ENCODE data around the gene SNORC. TPM values are rescaled to one million over a fixed set of nuclear protein-coding genes. Genes with fewer than 3 reads are reported as not detected.

SNORC gene
- total RNA-seq, 1 donor from 2014 or later: 2.1 TPM

DNA sequence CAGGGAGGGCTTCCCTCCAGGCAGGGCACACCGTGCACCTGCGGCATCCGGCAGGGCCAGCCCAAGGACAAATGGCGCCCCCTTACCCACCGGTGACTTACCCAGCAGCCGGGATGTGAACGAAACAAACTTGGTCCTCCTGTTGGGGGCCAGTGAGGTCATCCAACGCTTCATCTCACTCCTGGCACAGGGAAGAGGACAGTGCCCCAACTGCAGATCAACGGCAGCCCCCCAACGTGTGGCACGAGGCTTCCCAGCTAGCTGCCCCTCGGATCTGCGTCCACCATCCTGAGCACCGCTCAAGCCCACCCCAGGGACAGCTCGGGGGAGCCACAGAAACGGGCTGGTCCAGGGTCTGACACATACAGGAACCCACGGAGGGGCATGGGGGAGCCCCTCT is 12.0 kb downstream of the SNORC start:
- no peak for TF ChIP-seq CTCF (IDR thresholded peaks at IDR 0.05)
- Mint-ChIP-seq H3K9me3 (ENCODE audit: unreplicated experiment) (no peaks in the 10 kb centered on the region), H3K4me3 (ENCODE audit: unreplicated experiment) (no peak overlapping the region), H3K4me1 (ENCODE audit: unreplicated experiment) (peaks cover 2% of the 10 kb centered on the region), H3K27me3 (ENCODE audit: unreplicated experiment) (no peaks in the 10 kb centered on the region), H3K36me3 (ENCODE audit: unreplicated experiment) (no peaks in the 10 kb centered on the region), H3K27ac (ENCODE audit: unreplicated experiment) (no peak overlapping the region)
- DNase-seq (ENCODE audit: extremely low spot score, unreplicated experiment): no peak

GRCh38 chr2:232882505-232883115 is 12.5 kb downstream of the SNORC start:
- H3K27me3 Mint-ChIP-seq (ENCODE audit: unreplicated experiment): no peaks in the 10 kb centered on the region
- H3K27ac Mint-ChIP-seq (ENCODE audit: unreplicated experiment): no peak overlapping the region
- H3K9me3 Mint-ChIP-seq (ENCODE audit: unreplicated experiment): no peaks in the 10 kb centered on the region
- peaks cover under 1% of the 10 kb centered on the region for H3K4me1 Mint-ChIP-seq (ENCODE audit: unreplicated experiment)
- no peaks in the 10 kb centered on the region for H3K36me3 Mint-ChIP-seq (ENCODE audit: unreplicated experiment)
- no peak for TF ChIP-seq CTCF (IDR thresholded peaks at IDR 0.05)
- DNase-seq (ENCODE audit: extremely low spot score, unreplicated experiment): no peak
- no peak overlapping the region for H3K4me3 Mint-ChIP-seq (ENCODE audit: unreplicated experiment)

DNA sequence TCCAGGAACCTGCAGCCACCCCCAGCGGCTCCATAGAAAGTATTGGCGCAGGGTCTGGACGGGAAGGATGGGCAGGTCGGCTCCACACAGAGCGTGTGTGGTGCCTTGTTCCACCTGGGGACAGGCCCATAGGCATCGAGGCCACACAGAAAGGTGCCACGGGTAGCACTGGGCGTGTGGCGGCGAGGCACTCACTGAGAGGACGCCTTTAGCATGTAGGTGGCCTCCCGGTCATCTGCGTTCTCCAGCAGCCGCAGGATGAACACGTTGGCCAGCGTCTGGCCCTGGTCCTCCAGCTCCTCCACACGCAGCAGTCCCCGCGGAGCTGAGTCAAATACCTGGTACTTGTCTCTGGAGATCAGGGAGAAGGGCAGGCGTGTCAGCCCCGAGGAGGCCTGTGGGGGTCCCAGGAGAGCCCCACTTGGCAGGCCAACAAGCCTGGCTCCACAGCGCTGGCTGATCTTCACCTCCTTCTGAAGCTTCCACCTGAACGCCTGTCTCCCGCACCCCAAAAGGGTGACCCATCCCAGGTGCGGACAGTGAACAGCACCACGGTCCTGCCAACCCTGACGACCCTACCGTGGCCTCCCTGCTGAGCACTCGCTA is 13.2 kb downstream of the SNORC start:
- H3K4me3 Mint-ChIP-seq (ENCODE audit: unreplicated experiment): no peak overlapping the region
- H3K9me3 Mint-ChIP-seq (ENCODE audit: unreplicated experiment): no peaks in the 10 kb centered on the region
- H3K36me3 Mint-ChIP-seq (ENCODE audit: unreplicated experiment): no peaks in the 10 kb centered on the region
- TF ChIP-seq CTCF (IDR thresholded peaks at IDR 0.05): no peak
- no peaks in the 10 kb centered on the region for H3K4me1 Mint-ChIP-seq (ENCODE audit: unreplicated experiment)
- H3K27ac Mint-ChIP-seq (ENCODE audit: unreplicated experiment): no peak overlapping the region
- H3K27me3 Mint-ChIP-seq (ENCODE audit: unreplicated experiment): no peaks in the 10 kb centered on the region
- no peak for DNase-seq (ENCODE audit: extremely low spot score, unreplicated experiment)

- Mint-ChIP-seq H3K27ac (ENCODE audit: unreplicated experiment) (no peak overlapping the region), H3K4me3 (ENCODE audit: unreplicated experiment) (no peak overlapping the region), H3K9me3 (ENCODE audit: unreplicated experiment) (no peaks in the 10 kb centered on the region), H3K4me1 (ENCODE audit: unreplicated experiment) (no peaks in the 10 kb centered on the region), H3K27me3 (ENCODE audit: unreplicated experiment) (no peaks in the 10 kb centered on the region), H3K36me3 (ENCODE audit: unreplicated experiment) (no peaks in the 10 kb centered on the region)
- no peak for DNase-seq (ENCODE audit: extremely low spot score, unreplicated experiment)
- TF ChIP-seq CTCF (IDR thresholded peaks at IDR 0.05): no peak
These were observed 13.9 kb downstream of the SNORC start for GRCh38 chr2:232884001-232884421.

- Mint-ChIP-seq H3K4me3 (ENCODE audit: unreplicated experiment) (no peak overlapping the region), H3K36me3 (ENCODE audit: unreplicated experiment) (no peaks in the 10 kb centered on the region), H3K27ac (ENCODE audit: unreplicated experiment) (no peak overlapping the region), H3K9me3 (ENCODE audit: unreplicated experiment) (no peaks in the 10 kb centered on the region), H3K27me3 (ENCODE audit: unreplicated experiment) (no peaks in the 10 kb centered on the region), H3K4me1 (ENCODE audit: unreplicated experiment) (no peaks in the 10 kb centered on the region)
- TF ChIP-seq CTCF (IDR thresholded peaks at IDR 0.05): no peak
- peak; percentile 79 for DNase-seq (ENCODE audit: extremely low spot score, unreplicated experiment)
These were observed 14.6 kb downstream of the SNORC start for GRCh38 chr2:232884549-232885263.
